A549 (cell line): ENCODE data around the gene HTR6. TPM values are rescaled to one million over a fixed set of nuclear protein-coding genes. Genes with fewer than 3 reads are reported as not detected.
A peak's percentile ranks its signal among the peaks of the same experiment; 100 is the strongest.

ENCODE experiments used
- ATAC-seq, 2 experiments: fragments of 200-7000 bp in 1 of 2; fragments of >200 bp in 1 of 2; cut with Nextera tagmentation in 1 of 2; cut with Tn5 transposase in 1 of 2; 3 replicates each; pipeline versions ENCODE4 v1.8.0 to v1.9.1; 2018 to 2020; ENCODE audit warnings: mild to moderate bottlenecking in 1 of 2, moderate library complexity in 1 of 2
- CTCF ChIA-PET: fragments of 300-600 bp; sonication (Branson Sonifier 250); formaldehyde crosslinking; extraction: SDS; loops from one replicate; lab custom pipeline; 2021; ENCODE audit warnings: antibody characterized with exemption, inconsistent platforms; lab: Yijun Ruan, JAX
- POLR2A ChIA-PET: fragments of 350-600 bp; formaldehyde crosslinking; extraction: SDS; loops from one replicate; lab custom pipeline; 2021; ENCODE audit warnings: antibody characterized with exemption, inconsistent platforms; lab: Yijun Ruan, JAX
- DNase-seq, 2 experiments: peaks; one replicate each; pipeline versions ENCODE4 v3.0.0 to v3.0.0-alpha.2; 2011 to 2016; ENCODE audit warnings: low read depth in 1 of 2, low spot score in 1 of 2
- FAIRE-seq: peaks from 2 replicates; lab custom pipeline; 2011; peaks lifted over from hg19 to GRCh38; lab: Jason Lieb, UNC
- H3K27ac ChIP-seq, 2 experiments: fragments of >200 bp; sonication (Bioruptor Twin); formaldehyde crosslinking; 3 replicates each; pipeline ENCODE4 v1.5.1; 2016 to 2017
- H3K4me1 ChIP-seq: fragments of >200 bp; sonication (Bioruptor Twin); formaldehyde crosslinking; 3 replicates; pipeline ENCODE4 v1.6.1; 2016
- H3K4me2 ChIP-seq: fragments of >200 bp; sonication (Bioruptor Twin); formaldehyde crosslinking; 3 replicates; pipeline ENCODE4 v1.6.1; 2016
- H3K4me3 ChIP-seq: fragments of >200 bp; sonication (Bioruptor Twin); formaldehyde crosslinking; 3 replicates; pipeline ENCODE4 v1.5.1; 2016
- H3K9me3 ChIP-seq: fragments of >200 bp; sonication (Bioruptor Twin); formaldehyde crosslinking; 3 replicates; pipeline ENCODE4 v1.6.1; 2016
- ATOH8 ChIP-seq: fragments of 250-450 bp; sonication (Bioruptor Pico); IDR thresholded peaks from 2 replicates; pipeline ENCODE4 v1.5.0; 2020; ENCODE audit warnings: low read depth, mild to moderate bottlenecking, moderate library complexity
- BHLHE40 ChIP-seq: IDR thresholded peaks from 2 replicates; pipeline ENCODE4 v1.6.1; 2012; ENCODE audit warnings: low read depth, low read length, inconsistent platforms
- CBX2 ChIP-seq: fragments of 200-600 bp; sonication (generic); IDR thresholded peaks from 2 replicates; pipeline ENCODE4 v1.6.1; 2016; ENCODE audit warnings: low read depth, mild to moderate bottlenecking, borderline replicate concordance
- EHF ChIP-seq: fragments of 250-450 bp; sonication (Bioruptor Pico); IDR thresholded peaks from 2 replicates; pipeline ENCODE4 v1.5.0; 2020; ENCODE audit warnings: mild to moderate bottlenecking
- EHMT2 ChIP-seq: fragments of 200-600 bp; sonication (generic); IDR thresholded peaks from 2 replicates; pipeline ENCODE4 v1.6.1; 2016; ENCODE audit warnings: antibody characterized with exemption, low read depth, mild to moderate bottlenecking, moderate library complexity
- EP300 ChIP-seq, 2 experiments: fragments of >200 bp; sonication (Bioruptor Twin); formaldehyde crosslinking; IDR thresholded peaks; 2 replicates in 1 of 2; 3 replicates in 1 of 2; pipeline ENCODE4 v1.6.1; 2016 to 2017
- ESRRA ChIP-seq: fragments of 150-350 bp; IDR thresholded peaks from 2 replicates; pipeline ENCODE4 v1.6.1; 2014; ENCODE audit warnings: mild to moderate bottlenecking, low read length, borderline replicate concordance
- HDAC2 ChIP-seq: fragments of 200-600 bp; sonication (generic); IDR thresholded peaks from 2 replicates; pipeline ENCODE4 v1.6.1; 2016
- HMGXB4 ChIP-seq: fragments of 250-450 bp; sonication (Bioruptor Pico); IDR thresholded peaks from 2 replicates; pipeline ENCODE4 v1.5.0; 2021; ENCODE audit warnings: mild to moderate bottlenecking, moderate library complexity, borderline replicate concordance
- JUNB ChIP-seq: fragments of >200 bp; sonication (Bioruptor Twin); formaldehyde crosslinking; IDR thresholded peaks from 2 replicates; pipeline ENCODE4 v1.6.1; 2016
- NR3C1 ChIP-seq: fragments of >200 bp; sonication (Bioruptor Twin); formaldehyde crosslinking; IDR thresholded peaks from 3 replicates; pipeline ENCODE4 v1.6.1; 2017
- POLR2A ChIP-seq: IDR thresholded peaks from 2 replicates; pipeline ENCODE4 v1.6.1; 2012; ENCODE audit warnings: mild to moderate bottlenecking, low read length
- RAD21 ChIP-seq, 2 experiments: fragments of >200 bp in 1 of 2; sonication (Bioruptor Twin) in 1 of 2; formaldehyde crosslinking in 1 of 2; IDR thresholded peaks in 1 of 2; conservative IDR thresholded peaks in 1 of 2; 2 replicates in 1 of 2; 3 replicates in 1 of 2; pipeline ENCODE4 v1.6.1; 2012 to 2018; ENCODE audit warnings: inconsistent platforms in 1 of 2
- RFX5 ChIP-seq: fragments of 450-650 bp; IDR thresholded peaks from 2 replicates; pipeline ENCODE4 v1.7.1; 2014; ENCODE audit warnings: antibody characterized with exemption, mild to moderate bottlenecking, moderate library complexity
- SMC3 ChIP-seq: fragments of >200 bp; sonication (Bioruptor Twin); formaldehyde crosslinking; IDR thresholded peaks from 3 replicates; pipeline ENCODE4 v1.6.1; 2018; ENCODE audit warnings: inconsistent platforms
- TFCP2L1 ChIP-seq: fragments of 250-450 bp; sonication (Bioruptor Pico); IDR thresholded peaks from 2 replicates; pipeline ENCODE4 v1.5.0; 2021; ENCODE audit warnings: mild to moderate bottlenecking
- USF2 ChIP-seq: fragments of 450-650 bp; IDR thresholded peaks from 2 replicates; pipeline ENCODE4 v1.6.1; 2014; ENCODE audit warnings: antibody characterized with exemption
- ZFP36 ChIP-seq: fragments of 450-650 bp; IDR thresholded peaks from 2 replicates; pipeline ENCODE4 v1.6.1; 2014; ENCODE audit warnings: borderline replicate concordance; ENCODE audit not compliant: partially characterized antibody
- WGBS: methylation state at CpG from one replicate; pipeline ENCODE4 v1.1.6; 2017; ENCODE audit errors: missing lambda C conversion rate; 5-methylcytosine and 5-hydroxymethylcytosine counted together
- polyA plus RNA-seq, 4 experiments: library from polyadenylated mRNA; depleted of rRNA in 3 of 4; stranded (reverse); fragments of >200 nt; fragmentation: RNase III in 1 of 4; extraction: RNeasy Plus Mini Kit Qiagen cat#74134 plus additional on column Dnase treatment in 1 of 4; gene quantifications; 2 replicates in 3 of 4; 3 replicates in 1 of 4; pipeline ENCODE4 v1.2.3, GENCODE V29; 2011 to 2017
- TF ChIP-seq, protein P1 (sequence below): fragments of >200 bp; sonication (Bioruptor Twin); formaldehyde crosslinking; IDR thresholded peaks from 2 replicates; pipeline ENCODE4 v1.6.1; 2016
- TF ChIP-seq, protein P2 (sequence below): fragments of 150-350 bp; IDR thresholded peaks from 2 replicates; pipeline ENCODE4 v1.6.1; 2014; ENCODE audit warnings: low read depth, mild to moderate bottlenecking, low read length

HTR6 gene
- polyA plus RNA-seq, 2 of the 4 experiments (the other 2 are of a cell fraction): 0.21 TPM; not detected in 1

DNA sequence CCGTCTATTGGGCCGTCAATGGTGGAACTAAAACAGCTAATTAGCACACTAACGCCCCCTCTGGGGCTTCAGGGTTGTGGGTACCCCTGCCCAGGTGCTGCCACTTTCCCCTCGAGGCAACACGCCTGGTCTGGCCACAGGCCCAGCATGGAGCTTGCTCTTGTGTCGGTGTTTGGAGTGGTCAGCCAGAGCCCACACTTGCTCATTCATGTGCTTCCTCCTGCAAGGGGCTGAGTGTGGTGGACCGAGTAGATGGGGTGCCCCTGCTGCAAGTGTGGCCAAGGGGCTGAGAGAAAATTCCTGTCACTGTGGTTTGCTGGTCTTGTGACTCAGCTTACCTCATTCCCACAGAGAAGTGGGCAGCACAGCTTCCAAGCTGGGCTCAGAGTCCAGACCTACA lies 25.7 kb downstream of the HTR6 start:
- no peak for ATAC-seq

GRCh38 chr1:19694298-19694697 lies 29.6 kb downstream of the HTR6 start:
- no peak overlapping the region for H3K27ac ChIP-seq
- CTCF ChIA-PET: interaction anchor here (0.9 to 4.0 kb wide), 3 partner anchors 10 to 33 kb away, joined by 3 to 21 read pairs (median 4); no protein-coding TSS in a partner anchor

More for the DNA sequence above, 25.7 kb downstream of the HTR6 start:
- no peak for DNase-seq
- Histone ChIP-seq H3K4me1 (no peaks in the 10 kb centered on the region), H3K4me2 (no peak overlapping the region)
- no peak for FAIRE-seq
- TF ChIP-seq POLR2A: 0 out of 2 replicates have a peak, but pooled peaks have one; percentile 14
- TF ChIP-seq BHLHE40: no peak
- TF ChIP-seq, all 56 proteins: peak for 1
- H3K9me3 ChIP-seq: no peaks in the 10 kb centered on the region
- 80% methylated on average over 2 of the region's 7 CpGs for WGBS
- no peak overlapping the region for H3K27ac ChIP-seq
- CTCF ChIA-PET: interaction anchor here (0.7 to 2.4 kb wide), 2 partner anchors 14 to 25 kb away, joined by 3 to 12 read pairs; no protein-coding TSS in a partner anchor
- POLR2A ChIA-PET: no interaction called here
- H3K4me3 ChIP-seq: no peak overlapping the region

GRCh38 chr1:19695772-19696171 lies 31.1 kb downstream of the HTR6 start:
- TF ChIP-seq ATOH8 (CRISPR knock-in tag): no peak
- TF ChIP-seq, protein P1, sequence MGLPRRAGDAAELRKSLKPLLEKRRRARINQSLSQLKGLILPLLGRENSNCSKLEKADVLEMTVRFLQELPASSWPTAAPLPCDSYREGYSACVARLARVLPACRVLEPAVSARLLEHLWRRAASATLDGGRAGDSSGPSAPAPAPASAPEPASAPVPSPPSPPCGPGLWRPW: no peak
- no peak for TF ChIP-seq JUNB
- no peak for TF ChIP-seq USF2
- TF ChIP-seq EHMT2: no peak
- TF ChIP-seq NR3C1: no peak
- TF ChIP-seq ZFP36: no peak
- TF ChIP-seq, protein P2, sequence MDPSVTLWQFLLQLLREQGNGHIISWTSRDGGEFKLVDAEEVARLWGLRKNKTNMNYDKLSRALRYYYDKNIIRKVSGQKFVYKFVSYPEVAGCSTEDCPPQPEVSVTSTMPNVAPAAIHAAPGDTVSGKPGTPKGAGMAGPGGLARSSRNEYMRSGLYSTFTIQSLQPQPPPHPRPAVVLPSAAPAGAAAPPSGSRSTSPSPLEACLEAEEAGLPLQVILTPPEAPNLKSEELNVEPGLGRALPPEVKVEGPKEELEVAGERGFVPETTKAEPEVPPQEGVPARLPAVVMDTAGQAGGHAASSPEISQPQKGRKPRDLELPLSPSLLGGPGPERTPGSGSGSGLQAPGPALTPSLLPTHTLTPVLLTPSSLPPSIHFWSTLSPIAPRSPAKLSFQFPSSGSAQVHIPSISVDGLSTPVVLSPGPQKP: no peak
- no peak for TF ChIP-seq POLR2A
- no peak for TF ChIP-seq BHLHE40
- no peak for TF ChIP-seq RAD21 (conservative IDR thresholded peaks at IDR 0.05 in 1 of 2, IDR thresholded peaks at IDR 0.05 in 1 of 2)
- TF ChIP-seq ESRRA: no peak
- TF ChIP-seq EHF: no peak
- WGBS: 85% methylated on average over 4 of the region's 7 CpGs
- FAIRE-seq: no peak
- Histone ChIP-seq H3K27ac (no peak overlapping the region), H3K4me3 (no peak overlapping the region), H3K4me2 (no peak overlapping the region), H3K9me3 (no peaks in the 10 kb centered on the region), H3K4me1 (no peaks in the 10 kb centered on the region)
- no peak for DNase-seq
- POLR2A ChIA-PET: no interaction called here
- ATAC-seq: 0 out of 6 replicates have a peak, but pooled peaks of 1 of the 2 experiments have one; percentile 19
- CTCF ChIA-PET: interaction anchor here (1.6 kb wide), 1 partner anchor 14 kb away, joined by 4 read pairs; no protein-coding TSS in a partner anchor

More at GRCh38 chr1:19694298-19694697, 29.6 kb downstream of the HTR6 start:
- no peak for DNase-seq
- Histone ChIP-seq H3K4me2 (no peak overlapping the region), H3K4me1 (no peaks in the 10 kb centered on the region), H3K4me3 (no peak overlapping the region), H3K9me3 (no peaks in the 10 kb centered on the region)
- FAIRE-seq: no peak
- TF ChIP-seq EP300 (IDR thresholded peaks at IDR 0.05): no peak
- no peak for TF ChIP-seq CBX2
- TF ChIP-seq HMGXB4 (CRISPR knock-in tag): no peak
- TF ChIP-seq TFCP2L1 (CRISPR knock-in tag): no peak
- TF ChIP-seq HDAC2: no peak
- no peak for TF ChIP-seq SMC3
- TF ChIP-seq RFX5: no peak
- ATAC-seq: no peak
- WGBS: 83% methylated on average over 13 of the region's 14 CpGs
- POLR2A ChIA-PET: no interaction called here
